Measurements from ENCODE around the gene THOC5. TPM values are rescaled to one million over a fixed set of nuclear protein-coding genes. Genes with fewer than 3 reads are reported as not detected.
"Not testable (repeated sequence)": the region's sequence is repeated elsewhere in the genome, so short reads cannot be mapped to it uniquely, and the experiment has no call there.

Gene THOC5
- total RNA-seq, 1 experiment from 2014 or later, result 52.0 TPM

DNA sequence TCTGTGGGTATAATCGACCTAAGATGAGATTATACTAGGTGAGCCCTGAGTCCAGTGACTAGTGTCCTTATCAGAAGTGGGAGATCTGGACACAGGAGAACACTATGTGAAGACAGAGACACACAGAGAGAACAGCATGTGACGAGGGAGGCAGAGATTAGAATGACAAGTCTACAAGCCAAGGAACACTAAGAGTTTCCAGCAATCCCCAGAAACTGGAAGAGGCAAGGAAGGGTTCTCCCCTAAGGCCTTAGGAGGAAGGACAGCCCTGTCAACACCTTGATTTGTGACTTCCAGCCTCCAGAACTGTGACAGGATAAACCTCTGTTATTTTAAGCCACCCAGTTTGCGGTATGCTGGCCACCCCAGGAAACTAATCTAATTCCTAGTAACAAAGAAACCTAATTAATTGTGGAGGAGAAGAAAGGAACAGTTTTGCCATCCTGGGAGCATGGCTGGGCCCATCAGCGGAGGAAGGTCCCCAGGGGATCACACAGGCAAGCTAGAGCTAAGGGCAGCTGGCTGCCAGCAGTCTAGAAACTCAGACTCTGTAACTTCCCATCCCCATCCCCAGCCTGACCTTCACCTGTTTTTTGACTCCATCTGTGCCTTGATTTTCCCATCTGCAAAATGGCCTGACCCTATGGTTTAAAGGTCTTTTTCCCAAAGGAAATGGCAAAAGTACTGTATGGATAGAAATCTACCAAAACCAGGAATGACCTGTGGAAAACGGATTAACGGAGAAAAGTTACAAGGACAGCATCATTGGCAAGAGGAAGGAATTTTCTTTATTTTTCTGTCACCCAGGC is 10.3 kb upstream of the THOC5 start:
- no peak for DNase-seq (ENCODE audit: low read depth)

DNA sequence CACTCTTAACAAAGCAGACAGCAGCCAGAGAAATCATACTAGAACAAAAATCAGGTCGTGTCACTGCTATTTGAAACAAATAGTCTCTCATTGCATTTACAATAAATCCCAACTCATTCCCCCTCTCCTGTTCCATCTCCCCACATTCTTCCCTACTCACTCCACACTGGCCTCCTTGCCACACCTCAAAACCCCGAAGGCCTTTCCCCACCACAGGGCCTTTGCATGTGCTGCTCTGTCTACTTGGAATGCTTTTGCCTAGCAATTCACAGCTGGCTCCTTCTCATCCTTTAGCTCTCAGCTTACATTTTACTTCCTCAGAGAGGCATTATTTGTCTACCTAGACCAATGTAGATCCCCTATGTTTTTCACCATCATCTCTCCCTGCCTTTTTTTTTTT is 6.3 kb upstream of the THOC5 start:
- no peak for DNase-seq (ENCODE audit: low read depth)

DNA sequence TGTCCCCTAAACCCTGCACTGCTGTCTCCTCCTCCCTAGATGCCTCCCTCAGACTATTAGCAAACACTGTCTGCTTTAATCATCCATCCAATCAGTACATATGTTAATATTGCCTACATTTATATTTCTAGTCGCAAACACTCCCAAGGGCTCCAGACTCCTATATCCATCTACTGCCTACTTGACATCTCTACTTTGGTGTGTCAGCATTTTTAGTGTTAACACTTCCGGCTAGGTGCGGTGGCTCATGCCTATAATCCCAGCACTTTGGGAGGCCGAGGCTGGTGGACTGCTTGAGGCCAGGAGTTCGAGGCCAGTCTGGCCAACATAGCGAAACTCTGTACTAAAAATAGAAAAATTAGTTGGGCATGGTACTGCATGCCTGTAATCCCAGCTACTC is 5.5 kb upstream of the THOC5 start:
- DNase-seq (ENCODE audit: low read depth), result no peak

DNA sequence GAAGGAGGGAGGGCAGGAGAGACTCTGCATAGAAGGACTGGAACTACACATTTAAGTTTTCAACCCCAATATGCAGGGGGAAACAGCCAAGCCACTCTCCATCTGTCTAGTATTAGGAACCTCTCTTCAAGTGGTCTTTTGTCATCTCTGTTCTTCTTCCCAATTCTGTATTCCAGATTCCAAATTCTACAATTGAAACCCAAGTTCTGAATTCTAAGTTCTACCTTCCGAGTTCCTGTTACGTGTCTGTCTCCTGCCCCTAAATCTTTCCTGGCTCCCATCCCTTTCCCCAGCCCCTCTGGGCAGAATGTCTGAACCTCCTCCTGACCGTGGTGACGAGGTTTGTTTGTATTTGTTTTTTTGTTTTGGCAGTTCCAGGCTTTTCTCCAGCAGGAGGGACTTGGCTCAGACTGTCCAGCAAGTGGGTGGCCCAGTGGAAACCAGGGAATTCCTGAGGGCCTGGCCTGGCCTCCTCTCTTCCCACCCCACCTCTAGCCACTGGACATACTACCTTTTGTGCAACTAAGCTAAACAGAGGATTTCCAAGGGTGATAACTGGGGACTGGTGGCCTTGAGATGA is 1.6 kb upstream of the THOC5 start:
- no peak for DNase-seq (ENCODE audit: low read depth)

DNA sequence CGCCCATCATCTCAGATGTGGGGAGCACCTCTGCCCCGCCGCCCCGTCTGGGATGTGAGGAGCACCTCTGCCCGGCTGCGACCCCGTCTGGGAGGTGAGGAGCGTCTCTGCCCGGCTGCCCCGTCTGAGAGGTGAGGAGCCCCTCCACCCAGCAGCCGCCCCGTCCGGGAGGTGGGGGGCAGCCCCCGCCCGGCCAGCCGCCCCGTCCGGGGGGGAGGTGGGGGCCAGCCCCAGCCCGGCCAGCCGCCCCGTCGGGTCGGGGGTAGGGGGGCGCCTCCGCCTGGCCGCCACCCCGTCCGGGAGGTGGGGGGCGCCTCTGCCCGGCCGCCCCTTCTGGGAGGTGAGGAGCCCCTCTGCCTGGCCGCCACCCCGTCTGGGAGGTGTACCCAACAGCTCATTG is 1.2 kb downstream of the THOC5 start:
- DNase-seq (ENCODE audit: low read depth), result not testable (repeated sequence)

DNA sequence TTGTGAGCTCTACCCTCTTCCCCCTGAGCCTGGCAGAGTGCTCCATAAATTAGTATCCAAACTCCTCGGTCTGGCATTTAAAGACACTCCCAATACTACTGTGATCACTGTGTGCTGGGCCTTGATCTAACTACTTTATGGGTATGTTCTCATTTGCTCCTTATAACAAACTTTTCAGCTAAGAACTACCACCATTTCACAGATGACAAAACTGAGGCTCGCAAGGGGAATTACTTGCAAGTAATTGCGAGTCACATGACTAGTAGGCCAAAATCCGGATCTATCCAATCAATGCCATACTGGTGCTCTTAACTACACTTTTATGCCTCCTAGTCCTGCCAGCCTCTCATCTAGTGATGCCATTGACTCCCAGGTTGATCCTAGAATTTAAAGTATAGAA is 3.6 kb downstream of the THOC5 start:
- DNase-seq (ENCODE audit: low read depth), result no peak

DNA sequence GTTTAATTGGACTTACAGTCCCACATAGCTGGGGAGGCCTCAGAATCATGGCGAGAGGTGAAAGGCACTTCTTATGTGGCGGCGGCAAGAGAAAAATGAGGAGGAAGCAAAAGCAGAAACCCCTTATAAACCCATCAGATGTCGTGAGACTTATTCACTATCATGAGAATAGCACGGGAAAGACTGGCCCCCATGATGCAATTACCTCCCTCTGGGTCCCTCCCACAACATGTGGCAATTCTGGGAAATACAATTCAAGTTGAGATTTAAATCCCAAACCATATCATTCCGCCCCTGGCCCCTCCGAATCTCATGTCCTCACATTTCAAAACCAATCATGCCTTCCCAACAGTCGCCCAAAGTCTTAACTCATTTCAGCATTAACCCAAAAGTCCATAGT is 8.5 kb downstream of the THOC5 start:
- not testable (repeated sequence) for DNase-seq (ENCODE audit: low read depth)

DNA sequence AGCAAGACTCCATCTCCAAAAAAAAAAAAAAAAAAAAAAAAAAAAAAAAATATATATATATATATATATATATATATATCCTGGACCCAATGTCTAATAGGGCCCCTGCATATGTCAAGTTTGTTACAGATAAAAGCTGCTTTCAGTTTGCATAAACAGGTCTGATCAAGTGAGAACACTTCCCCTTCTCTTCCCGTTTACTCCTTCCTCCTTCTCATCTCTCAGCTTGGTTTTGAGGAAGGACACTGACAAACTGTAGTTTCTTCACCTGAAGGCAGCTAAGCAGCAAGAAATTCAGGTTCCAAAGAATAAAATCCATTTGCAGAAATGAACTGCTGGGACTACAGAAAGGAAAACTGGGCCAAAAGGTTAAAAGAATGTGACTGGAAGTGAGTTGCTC is 11.7 kb downstream of the THOC5 start:
- no peak for DNase-seq (ENCODE audit: low read depth)

DNA sequence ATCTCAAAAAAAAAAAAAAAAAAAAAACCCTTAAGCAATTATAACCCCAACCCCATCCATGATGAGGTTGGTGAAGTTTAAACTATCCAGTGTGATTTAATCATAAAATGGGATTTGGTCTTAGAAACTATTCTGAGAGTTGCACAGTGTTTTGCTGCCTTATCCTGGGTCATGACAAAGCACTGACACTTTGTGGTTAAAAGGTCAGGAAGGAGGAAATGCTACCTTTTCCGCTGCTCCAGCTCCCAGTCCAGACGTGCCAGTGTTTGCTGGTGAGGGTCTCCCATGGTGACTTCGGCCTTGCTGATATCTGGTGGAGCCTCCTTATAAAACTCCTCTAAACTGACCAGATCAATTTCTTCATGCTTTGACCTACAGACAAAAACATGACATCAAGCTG is 14.5 kb downstream of the THOC5 start:
- no peak for DNase-seq (ENCODE audit: low read depth)

DNA sequence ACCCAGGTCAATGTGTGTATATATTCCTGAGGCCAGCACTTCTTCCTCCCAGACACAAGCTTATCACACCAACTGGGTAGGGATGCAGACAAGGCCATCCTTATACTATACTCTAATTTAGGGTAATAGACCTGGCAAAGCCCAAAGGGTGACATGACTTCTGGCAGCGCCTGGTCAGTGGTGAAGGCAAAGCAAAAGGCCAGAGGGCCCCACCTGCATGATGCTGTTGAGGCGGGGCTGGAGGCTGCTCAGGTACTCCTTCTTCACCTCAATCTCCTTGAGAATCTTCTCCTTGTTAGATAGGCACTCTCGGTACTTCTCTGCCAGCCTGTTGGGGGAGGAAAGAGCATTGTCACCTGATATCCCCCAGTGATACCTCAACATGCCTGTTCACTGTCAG is 17.1 kb downstream of the THOC5 start:
- DNase-seq (ENCODE audit: low read depth), result no peak

DNA sequence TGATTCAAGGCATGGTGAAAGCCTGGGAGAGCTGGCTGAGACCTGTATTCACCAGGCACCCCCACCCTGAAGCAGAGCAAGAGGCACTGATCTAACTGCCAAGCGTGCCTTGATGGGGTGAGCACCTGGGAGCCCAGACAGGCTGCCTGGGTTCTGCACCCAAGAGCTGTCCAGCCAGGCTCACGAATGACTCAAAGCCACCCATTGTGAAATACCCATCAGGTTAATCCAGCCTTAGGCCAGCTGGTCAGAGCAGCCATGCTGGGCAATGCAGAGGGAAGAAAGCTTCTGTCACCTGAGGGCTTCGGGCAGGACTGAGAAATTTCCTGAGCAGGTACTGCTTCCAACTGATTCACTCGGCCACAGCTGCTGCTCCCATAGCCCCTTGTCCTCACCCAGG is 22.1 kb downstream of the THOC5 start:
- DNase-seq (ENCODE audit: low read depth), result no peak

DNA sequence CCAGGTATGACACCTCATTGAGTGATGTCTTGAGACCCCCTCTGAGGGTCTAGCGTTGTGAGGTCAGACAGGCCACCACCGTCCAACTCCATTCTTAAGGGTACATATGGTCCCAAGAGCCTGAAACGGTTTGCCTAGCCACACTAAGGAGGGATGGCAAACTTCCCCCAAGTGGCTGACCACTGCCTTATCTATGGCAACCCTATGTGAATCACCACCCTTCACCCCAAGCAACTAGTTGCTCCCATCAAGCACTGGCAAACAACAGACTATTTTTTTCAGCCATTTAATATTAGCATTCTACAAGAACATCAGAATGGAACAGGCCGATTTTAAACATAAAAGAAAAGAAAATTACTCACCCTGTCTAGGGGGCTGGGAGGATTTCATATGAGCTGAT is 22.8 kb downstream of the THOC5 start:
- no peak for DNase-seq (ENCODE audit: low read depth)

DNA sequence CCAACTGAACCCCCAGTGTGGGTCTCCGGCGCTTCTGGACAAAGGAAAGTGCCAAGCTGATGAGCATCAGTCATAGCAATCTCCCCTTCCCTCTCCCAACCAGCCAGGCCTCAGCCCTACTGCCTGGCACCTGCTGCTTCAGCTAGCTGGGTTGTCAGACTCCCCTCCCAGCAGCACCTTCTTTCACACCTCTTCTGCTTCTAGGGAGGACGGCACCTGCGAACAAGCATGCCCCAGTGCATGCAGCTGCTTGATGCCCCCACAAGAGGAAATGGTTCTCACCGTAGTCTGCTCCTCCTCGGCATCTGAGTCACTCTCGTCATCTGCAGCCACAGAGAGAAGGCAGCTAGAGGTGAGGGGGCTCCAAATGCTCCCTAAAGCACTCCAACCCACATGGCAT is 25.4 kb downstream of the THOC5 start:
- DNase-seq (ENCODE audit: low read depth), result no peak

DNA sequence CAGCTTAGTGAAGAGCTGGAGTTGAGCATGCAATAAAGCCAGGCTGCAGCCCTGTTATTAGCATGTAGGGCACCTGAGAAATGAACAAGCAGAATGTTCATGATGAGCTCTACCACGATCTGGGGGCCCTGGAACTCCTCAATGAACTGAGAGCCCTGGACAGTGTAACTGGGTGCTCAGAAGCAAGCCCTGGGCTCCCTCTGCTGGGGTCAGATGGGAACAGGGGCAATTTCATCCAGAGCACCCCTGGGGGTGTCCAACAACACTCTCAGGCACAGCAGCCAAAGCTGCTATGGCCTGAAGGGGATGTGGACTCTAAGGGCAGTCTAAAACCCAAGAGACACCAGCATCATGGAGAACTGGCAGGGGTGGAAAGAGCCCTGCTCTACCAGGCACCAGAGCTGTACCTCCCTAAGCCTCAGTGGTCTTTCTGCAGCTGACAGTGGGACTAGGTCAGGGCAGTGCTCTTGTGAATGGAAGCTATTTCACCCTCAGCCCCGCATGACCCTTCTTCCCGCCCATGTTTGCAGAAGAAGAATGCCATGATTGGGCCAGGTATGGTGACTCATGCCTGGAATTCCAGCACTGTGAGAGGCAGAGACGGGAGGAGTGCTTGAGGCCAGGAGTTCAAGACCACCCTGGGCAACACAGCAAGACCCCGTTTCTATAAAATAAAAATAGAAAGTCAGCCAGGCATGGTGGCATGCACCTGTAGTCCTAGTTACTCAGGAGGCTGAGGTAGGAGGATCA is 28.9 kb downstream of the THOC5 start:
- DNase-seq (ENCODE audit: low read depth), result peak; percentile 21

DNA sequence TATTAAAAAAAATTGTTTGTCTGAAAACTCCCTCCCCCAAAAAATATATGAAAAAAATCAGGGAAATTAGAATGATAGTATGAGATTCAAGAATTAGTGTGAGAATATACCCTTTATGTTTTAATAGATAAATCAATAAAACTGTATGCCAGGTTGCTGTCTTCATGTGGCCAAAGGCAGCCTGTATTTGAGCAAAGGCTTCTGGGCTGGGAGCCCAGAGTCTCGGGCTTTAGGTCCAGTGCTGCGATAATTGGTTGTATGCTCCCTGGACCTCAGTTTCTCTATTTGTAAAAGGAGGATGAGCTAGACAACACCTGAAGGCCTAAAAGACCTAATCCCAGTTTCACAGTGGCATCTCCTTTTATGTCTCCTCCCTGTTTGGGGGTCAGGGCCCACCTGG is 29.8 kb downstream of the THOC5 start:
- no peak for DNase-seq (ENCODE audit: low read depth)

DNA sequence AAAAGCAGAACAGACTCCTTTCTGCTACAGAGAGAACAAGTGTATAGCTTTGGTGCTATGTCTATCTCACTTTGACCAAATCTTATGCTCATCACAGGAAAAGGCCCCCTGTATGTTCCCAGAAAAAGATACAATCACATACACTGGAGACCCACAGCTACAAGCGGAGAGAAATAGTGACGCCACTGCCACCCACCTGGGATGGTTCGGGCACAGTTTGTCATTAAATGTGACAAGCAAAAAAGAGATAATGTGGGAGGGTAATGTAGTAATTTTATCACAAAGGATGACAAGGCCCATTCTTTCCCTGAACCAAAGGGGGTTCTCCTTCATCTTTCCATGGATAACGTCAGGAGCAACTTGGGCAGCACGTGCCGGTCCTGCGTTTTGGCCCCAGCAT is 32.0 kb downstream of the THOC5 start:
- no peak for DNase-seq (ENCODE audit: low read depth)

DNA sequence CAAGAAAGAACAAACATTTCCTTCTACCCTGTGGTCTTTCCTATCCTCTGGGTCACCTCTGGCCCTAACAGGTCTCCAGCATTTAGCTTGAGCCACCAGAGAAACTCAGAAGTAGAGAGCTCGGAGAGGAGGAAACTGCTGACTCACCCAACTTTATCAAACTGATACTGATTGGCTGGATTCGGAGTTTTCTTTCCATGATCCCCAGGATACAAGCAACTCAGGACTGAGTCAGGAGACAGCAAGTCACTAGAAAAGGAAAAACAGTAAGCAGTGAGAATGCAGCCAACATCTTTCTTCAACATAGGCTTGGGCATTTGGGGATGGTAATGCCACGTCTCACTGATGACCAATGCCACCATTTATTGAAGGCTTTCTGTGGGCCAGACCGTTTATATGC is 32.7 kb downstream of the THOC5 start:
- peak; percentile 10 for DNase-seq (ENCODE audit: low read depth)

DNA sequence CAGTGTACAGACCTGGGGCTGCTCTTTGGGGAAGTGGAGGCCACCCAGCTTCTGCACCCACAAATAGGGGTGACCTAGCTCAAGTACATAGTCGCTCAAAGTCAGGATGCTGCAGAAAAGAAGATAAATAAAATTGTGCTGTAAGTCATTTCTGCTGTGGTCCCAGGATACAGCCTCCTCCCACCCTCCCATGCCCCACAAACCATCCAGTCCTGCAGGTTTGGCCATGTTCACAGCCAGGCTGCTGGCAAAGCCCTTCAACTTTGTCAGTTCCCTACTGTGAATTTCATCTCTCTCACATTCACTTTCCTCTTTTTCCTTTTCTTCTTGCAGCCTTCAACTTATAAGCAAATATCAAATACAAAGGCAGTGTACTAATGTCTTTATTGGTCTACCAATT is 33.6 kb downstream of the THOC5 start:
- no peak for DNase-seq (ENCODE audit: low read depth)

DNA sequence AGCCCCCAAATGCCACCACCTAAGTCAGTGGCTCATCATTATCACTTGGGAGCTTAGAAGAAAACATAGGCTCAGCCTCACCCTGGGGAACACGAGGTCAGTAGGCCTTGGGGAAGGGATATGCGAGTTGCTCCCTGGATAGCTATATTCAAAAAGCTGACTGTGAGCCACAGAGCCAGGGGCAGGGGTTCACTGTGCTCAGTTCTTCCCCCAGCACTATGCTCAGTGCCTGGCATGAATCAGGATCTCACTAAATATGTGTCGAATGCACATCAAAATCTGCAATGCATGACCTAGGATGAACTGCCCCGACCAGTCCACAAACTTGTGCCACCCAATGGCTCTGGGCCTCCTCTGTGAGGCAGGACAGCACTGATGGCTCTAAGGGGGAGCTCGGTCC is 35.1 kb downstream of the THOC5 start:
- no peak for DNase-seq (ENCODE audit: low read depth)

DNA sequence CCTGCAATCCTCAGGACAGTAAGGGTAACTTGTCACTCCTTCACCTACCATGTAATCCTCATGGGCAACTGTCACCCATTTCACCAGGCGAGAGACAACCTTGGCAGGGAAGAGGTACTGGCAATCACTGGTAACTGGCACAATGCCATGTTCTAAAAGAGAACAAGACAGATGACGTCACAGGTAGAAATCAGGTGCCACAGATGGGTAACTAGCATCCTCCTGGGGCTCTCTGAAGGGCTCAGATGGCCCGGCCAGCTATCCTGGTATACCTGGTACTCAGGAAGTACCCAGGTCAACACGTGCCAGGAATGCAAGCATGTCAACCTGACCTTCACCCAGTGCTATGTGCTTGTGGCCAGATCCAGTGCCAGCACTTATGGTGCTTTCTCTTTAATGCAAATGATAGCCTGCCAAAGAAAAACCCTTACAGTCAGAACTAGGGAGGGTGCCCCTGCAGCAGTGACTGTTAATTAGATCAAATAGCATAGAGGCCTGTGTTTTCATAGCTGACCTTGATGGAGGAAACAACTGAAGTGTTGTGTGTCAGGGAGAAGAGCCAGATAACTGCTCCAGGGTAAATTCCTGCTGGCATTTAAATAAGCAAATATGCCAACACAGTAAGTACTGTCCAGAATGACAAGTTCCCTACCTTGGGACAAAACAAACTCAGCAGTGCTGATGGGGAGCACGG is 36.2 kb downstream of the THOC5 start:
- no peak for DNase-seq (ENCODE audit: low read depth)

DNA sequence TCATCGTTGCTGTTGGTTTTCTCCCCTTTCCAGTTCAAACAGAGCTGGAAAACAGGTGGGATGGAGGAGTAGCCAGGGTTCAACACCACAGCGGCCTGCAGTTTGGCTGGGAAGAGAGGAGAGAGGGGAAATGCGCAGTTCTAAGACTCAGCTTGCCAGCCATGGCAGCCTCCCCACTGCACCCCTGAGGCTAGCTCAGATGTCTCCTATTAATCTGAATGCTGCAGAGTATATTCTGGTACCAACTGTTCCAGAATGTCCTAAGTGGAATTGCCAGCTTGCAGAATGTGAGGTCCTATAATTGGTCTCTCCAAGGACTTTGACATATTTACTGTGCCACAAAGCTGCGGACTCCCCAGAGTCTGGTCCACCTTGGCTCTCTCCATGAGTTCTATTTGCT is 41.5 kb downstream of the THOC5 start:
- no peak for DNase-seq (ENCODE audit: low read depth)

DNA sequence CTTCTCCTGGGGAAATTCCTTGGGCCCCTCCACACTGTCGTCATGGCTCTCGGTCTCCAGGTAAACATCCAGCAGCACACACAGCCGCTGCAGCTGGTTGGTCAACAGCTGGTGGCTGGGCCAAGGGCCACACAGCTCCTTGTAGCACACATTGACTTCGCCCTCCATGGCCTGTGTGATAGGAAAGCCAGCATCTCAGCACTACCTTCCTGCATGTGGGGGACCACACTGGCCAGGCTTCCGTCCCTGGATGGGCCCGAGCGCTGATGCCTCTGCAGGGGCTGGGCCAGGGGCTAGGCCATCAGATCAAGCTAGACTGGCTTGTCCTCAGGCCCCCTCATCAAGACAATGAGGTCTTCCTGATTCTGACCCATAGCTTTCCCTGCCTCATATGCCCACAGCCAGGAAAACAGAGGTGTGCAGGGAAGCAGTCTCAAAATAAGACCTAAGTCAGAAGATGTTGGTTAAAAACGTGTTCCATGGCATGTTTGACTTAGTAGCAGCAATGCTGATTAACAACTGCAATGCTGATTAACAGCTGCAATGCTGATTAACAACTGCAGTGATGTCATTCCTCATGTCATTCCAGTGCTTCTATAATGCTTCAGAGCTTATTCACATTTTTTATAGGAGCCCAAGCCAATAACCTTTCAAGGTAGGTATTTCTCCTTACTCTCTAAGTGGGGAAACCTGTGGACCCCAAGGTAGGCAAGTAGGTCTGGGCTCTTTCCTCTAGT is 42.3 kb downstream of the THOC5 start:
- DNase-seq (ENCODE audit: low read depth), result no peak
